DOHH2 (cell line): ENCODE data around the gene ARL16.

ENCODE experiments used
- H3F3A ChIP-seq: fragments of 200-600 bp; sonication (generic), shearing (Covaris generic); 2 replicates; pipeline ENCODE4 v1.6.0; 2016; ENCODE audit warnings: antibody characterized with exemption, mild to moderate bottlenecking; ENCODE audit not compliant: control insufficient read depth, insufficient read depth
- H3K27ac ChIP-seq: fragments of 200-600 bp; sonication (generic); 2 replicates; pipeline ENCODE4 v1.5.1; 2014; ENCODE audit warnings: low read depth, mild to moderate bottlenecking, low read length, moderate library complexity
- H3K27me3 ChIP-seq: fragments of 200-600 bp; sonication (generic); 2 replicates; pipeline ENCODE4 v1.6.1; 2014; ENCODE audit warnings: mild to moderate bottlenecking, low read length, mixed read lengths; ENCODE audit not compliant: control insufficient read depth
- H3K36me3 ChIP-seq: fragments of 200-600 bp; sonication (generic); 2 replicates; pipeline ENCODE4 v1.6.1; 2014; ENCODE audit warnings: mild to moderate bottlenecking, low read length, moderate library complexity, mixed read lengths; ENCODE audit not compliant: control insufficient read depth
- H3K4me1 ChIP-seq: fragments of 200-600 bp; sonication (generic); 2 replicates; pipeline ENCODE4 v1.6.1; 2014; ENCODE audit warnings: mild to moderate bottlenecking, low read length, mixed read lengths; ENCODE audit not compliant: control insufficient read depth
- H3K4me2 ChIP-seq: fragments of 200-600 bp; sonication (generic); 2 replicates; pipeline ENCODE4 v1.6.0; 2014; ENCODE audit warnings: mild to moderate bottlenecking, low read length, moderate library complexity
- H3K4me3 ChIP-seq: fragments of 200-600 bp; sonication (generic); 2 replicates; pipeline ENCODE4 v1.5.1; 2014; ENCODE audit warnings: mild to moderate bottlenecking, low read length, mixed read lengths
- H3K79me2 ChIP-seq: fragments of 200-600 bp; sonication (generic); 2 replicates; pipeline ENCODE4 v1.6.1; 2014; ENCODE audit warnings: mild to moderate bottlenecking, low read length, mixed read lengths; ENCODE audit not compliant: control insufficient read depth
- H3K9me2 ChIP-seq: fragments of 200-600 bp; sonication (generic); replicated peaks from 2 replicates; pipeline ENCODE4 v1.6.1; 2014; ENCODE audit warnings: mild to moderate bottlenecking, low read length, mixed read lengths; ENCODE audit not compliant: control insufficient read depth
- H3K9me3 ChIP-seq: fragments of 200-600 bp; sonication (generic); 2 replicates; pipeline ENCODE4 v1.6.1; 2014; ENCODE audit warnings: antibody characterized with exemption, low read length, mixed read lengths; ENCODE audit not compliant: control insufficient read depth, insufficient read depth
- H4K20me1 ChIP-seq: fragments of 200-600 bp; sonication (generic); 2 replicates; pipeline ENCODE4 v1.6.0; 2014; ENCODE audit warnings: low read depth, mild to moderate bottlenecking, antibody characterized with exemption, low read length, moderate library complexity; ENCODE audit not compliant: control insufficient read depth, insufficient read depth
- EZH2phosphoT487 ChIP-seq: fragments of 200-600 bp; sonication (generic); IDR thresholded peaks from 2 replicates; pipeline ENCODE4 v1.6.1; 2017; ENCODE audit warnings: borderline replicate concordance, mild to moderate bottlenecking, antibody characterized with exemption, low read length, moderate library complexity, mixed read lengths
- TF ChIP-seq, protein P1 (sequence below): fragments of 200-600 bp; sonication (generic); IDR thresholded peaks from one replicate; pipeline ENCODE4 v1.5.1; 2014; ENCODE audit warnings: antibody characterized with exemption, mild to moderate bottlenecking, low read depth, low read length; ENCODE audit not compliant: poor library complexity, severe bottlenecking

ARL16 gene

DNA sequence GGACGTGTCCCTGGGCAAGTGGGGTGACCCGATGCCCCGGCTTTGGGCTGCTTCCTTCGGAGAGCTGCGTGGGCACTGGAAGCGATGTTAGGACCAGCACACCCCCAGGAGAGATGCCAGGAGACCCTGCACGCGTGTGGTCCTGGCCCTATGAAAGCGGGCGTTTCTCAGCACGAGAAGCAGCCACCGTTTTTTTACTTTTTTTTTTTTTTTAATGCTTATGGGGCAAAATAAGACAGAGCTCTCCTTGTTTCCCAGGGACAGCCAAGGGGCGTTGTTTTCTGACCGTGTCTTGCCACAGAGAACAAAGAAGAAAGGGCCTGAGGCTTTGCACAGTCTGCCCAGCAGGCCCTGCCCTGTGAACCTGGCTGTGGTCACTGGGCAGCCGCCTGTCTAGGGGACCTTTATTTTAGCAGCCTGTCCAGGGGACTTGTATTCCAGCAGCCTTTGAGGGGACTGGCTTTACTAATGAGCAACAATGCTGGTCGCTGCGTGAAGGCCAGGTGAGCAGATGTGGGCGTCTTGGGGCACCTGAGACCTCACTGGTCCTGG lies 29.5 kb upstream of the ARL16 start:
- H3K27me3 ChIP-seq, result no peaks in the 10 kb centered on the region
- H3K36me3 ChIP-seq, result peaks cover 42% of the 10 kb centered on the region
- peaks cover 34% of the 10 kb centered on the region for H3K4me1 ChIP-seq
- no peak overlapping the region; the same call in 1 of the 2 replicates for H3K27ac ChIP-seq
- no peaks in the 10 kb centered on the region for H3K9me2 ChIP-seq
- no peaks in the 10 kb centered on the region for H3K9me3 ChIP-seq
- peak overlapping the region; percentile 68 for H3K4me2 ChIP-seq
- no peaks in the 10 kb centered on the region for H4K20me1 ChIP-seq
- H3F3A ChIP-seq, result peaks cover 21% of the 10 kb centered on the region
- peak overlapping the region; percentile 83 for H3K4me3 ChIP-seq
- TF ChIP-seq, protein P1, sequence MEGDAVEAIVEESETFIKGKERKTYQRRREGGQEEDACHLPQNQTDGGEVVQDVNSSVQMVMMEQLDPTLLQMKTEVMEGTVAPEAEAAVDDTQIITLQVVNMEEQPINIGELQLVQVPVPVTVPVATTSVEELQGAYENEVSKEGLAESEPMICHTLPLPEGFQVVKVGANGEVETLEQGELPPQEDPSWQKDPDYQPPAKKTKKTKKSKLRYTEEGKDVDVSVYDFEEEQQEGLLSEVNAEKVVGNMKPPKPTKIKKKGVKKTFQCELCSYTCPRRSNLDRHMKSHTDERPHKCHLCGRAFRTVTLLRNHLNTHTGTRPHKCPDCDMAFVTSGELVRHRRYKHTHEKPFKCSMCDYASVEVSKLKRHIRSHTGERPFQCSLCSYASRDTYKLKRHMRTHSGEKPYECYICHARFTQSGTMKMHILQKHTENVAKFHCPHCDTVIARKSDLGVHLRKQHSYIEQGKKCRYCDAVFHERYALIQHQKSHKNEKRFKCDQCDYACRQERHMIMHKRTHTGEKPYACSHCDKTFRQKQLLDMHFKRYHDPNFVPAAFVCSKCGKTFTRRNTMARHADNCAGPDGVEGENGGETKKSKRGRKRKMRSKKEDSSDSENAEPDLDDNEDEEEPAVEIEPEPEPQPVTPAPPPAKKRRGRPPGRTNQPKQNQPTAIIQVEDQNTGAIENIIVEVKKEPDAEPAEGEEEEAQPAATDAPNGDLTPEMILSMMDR, result no peak
- no peak for TF ChIP-seq EZH2phosphoT487
- peaks cover 35% of the 10 kb centered on the region for H3K79me2 ChIP-seq

DNA sequence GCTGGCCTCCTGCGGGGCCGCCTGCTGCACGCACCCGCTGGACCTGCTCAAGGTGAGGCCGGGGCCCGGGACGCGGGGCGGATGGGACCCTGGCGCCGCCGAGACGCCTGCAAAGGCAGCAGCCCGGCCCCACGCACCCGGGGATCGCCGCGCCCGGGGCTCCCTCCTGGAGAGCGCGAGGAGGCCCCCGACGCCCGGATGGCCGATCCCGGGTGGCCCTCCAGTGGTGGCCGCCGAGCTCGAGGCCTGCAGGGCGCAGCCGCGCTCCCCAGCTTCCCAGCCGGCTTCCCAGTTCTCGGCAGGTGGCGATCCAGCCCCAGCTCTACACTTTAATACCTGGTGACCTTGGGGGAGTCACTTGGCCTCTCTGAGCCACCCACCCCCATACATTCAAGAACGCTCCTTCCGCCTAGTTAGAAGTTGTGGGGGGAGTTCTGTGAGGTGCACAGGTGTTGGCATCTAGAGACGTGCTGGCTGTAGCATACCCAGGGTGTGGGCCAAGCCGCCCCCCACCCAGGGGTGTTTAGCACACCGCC lies 28.9 kb upstream of the ARL16 start:
- peaks cover 45% of the 10 kb centered on the region for H3K36me3 ChIP-seq
- H3F3A ChIP-seq, result peaks cover 21% of the 10 kb centered on the region
- peak overlapping the region; percentile 83 for H3K4me3 ChIP-seq
- H3K27ac ChIP-seq, result peak overlapping the region; percentile 38
- peaks cover 34% of the 10 kb centered on the region for H3K4me1 ChIP-seq
- no peaks in the 10 kb centered on the region for H3K27me3 ChIP-seq
- peak overlapping the region; percentile 68 for H3K4me2 ChIP-seq
- TF ChIP-seq, protein P1, result no peak
- TF ChIP-seq EZH2phosphoT487, result no peak
- H3K9me2 ChIP-seq, result no peaks in the 10 kb centered on the region
- H3K9me3 ChIP-seq, result no peaks in the 10 kb centered on the region
- no peaks in the 10 kb centered on the region for H4K20me1 ChIP-seq
- H3K79me2 ChIP-seq, result peaks cover 39% of the 10 kb centered on the region

DNA sequence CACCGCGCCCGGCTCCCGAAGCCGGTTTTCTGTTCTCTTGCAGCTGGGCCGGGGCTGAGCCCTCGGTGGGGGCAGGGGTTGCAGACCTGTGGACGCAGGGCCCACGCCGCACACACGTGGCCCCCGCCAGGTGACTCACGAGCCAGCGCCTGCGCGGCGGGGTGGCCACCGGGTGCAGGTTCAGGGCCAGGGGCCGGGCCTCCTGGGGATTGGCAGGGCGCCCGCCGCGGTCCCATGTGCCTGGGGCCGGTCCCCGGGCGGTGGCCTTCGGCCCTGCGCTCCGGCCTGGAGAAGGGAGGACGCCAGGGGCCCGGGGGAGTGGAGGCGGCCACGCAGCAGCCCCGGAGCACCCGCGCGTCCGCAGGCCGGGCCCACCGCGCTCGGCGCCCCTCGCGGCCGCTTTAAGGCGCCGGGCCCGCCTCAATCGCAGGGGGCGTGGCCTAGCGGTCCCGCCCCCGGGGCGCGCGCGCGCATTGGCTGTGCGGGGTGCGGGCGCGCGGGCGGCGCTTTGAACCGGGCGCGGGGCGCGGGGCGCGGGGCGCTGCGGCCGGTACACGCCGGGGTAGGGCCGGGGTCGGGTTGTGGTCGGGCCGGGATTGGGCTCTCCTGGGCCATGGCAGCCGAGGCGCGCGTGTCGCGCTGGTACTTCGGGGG lies 28.3 kb upstream of the ARL16 start, which contains the start of gene SLC25A10:
Gene SLC25A10, plus strand, starts transcription at position 471 of the 654 bp plus-strand sequence. Its CDS starts 143 bp downstream, at position 614.
- Histone ChIP-seq H3K9me2 (no peaks in the 10 kb centered on the region), H3F3A (peaks cover 21% of the 10 kb centered on the region), H3K4me3 (peak within 1 kb of the TSS; percentile 83), H3K4me1 (peaks cover 34% of the 10 kb centered on the region), H3K79me2 (peaks cover 45% of the 10 kb centered on the region), H3K27me3 (no peaks in the 10 kb centered on the region), H3K4me2 (peak within 1 kb of the TSS; percentile 68), H3K9me3 (no peaks in the 10 kb centered on the region), H4K20me1 (no peaks in the 10 kb centered on the region), H3K36me3 (peaks cover 48% of the 10 kb centered on the region), H3K27ac (peak within 1 kb of the TSS; percentile 59)
- TF ChIP-seq EZH2phosphoT487, result no peak
- TF ChIP-seq, protein P1, result no peak
